WTC11 (cell line): ENCODE results near the gene TMEM145. TPM values are rescaled to one million over a fixed set of nuclear protein-coding genes. Genes with fewer than 3 reads are reported as not detected.

ENCODE experiments used
- ATAC-seq: fragments of 200-7000 bp; cut with Tn5 transposase; 2 replicates; pipeline ENCODE4 v1.10.0; 2021; ENCODE audit warnings: mild to moderate bottlenecking, moderate library complexity
- CTCF ChIA-PET: fragments of 300-600 bp; sonication (Branson Sonifier 250); formaldehyde crosslinking; loops from one replicate; lab custom pipeline; 2021; ENCODE audit warnings: antibody characterized with exemption; lab: Charles Lee
- POLR2A ChIA-PET: fragments of 350-600 bp; sonication (Branson Sonifier 250); formaldehyde crosslinking; loops from one replicate; lab custom pipeline; 2021; ENCODE audit warnings: antibody characterized with exemption; lab: Charles Lee
- DNase-seq: peaks from one replicate; pipeline ENCODE4 v3.0.0; 2021; ENCODE audit warnings: low spot score
- H3K27ac Mint-ChIP-seq: 2 replicates; pipeline ENCODE4 v1.8.0; 2021; ENCODE audit warnings: mixed read lengths
- H3K27me3 Mint-ChIP-seq: 2 replicates; pipeline ENCODE4 v1.8.0; 2021; ENCODE audit warnings: low read depth, mild to moderate bottlenecking, moderate library complexity, mixed read lengths
- H3K36me3 Mint-ChIP-seq: 2 replicates; pipeline ENCODE4 v1.8.0; 2021; ENCODE audit warnings: mixed read lengths
- H3K4me1 Mint-ChIP-seq: 2 replicates; pipeline ENCODE4 v1.8.0; 2022; ENCODE audit warnings: mixed read lengths
- H3K4me3 Mint-ChIP-seq: 2 replicates; pipeline ENCODE4 v1.8.0; 2021; ENCODE audit warnings: mild to moderate bottlenecking, moderate library complexity, mixed read lengths
- H3K9me3 Mint-ChIP-seq: 2 replicates; pipeline ENCODE4 v1.8.0; 2021; ENCODE audit warnings: mixed read lengths
- AR ChIP-seq: fragments of 250-450 bp; sonication (Bioruptor Pico); IDR thresholded peaks from 2 replicates; pipeline ENCODE4 v1.9.0; 2021; ENCODE audit warnings: mild to moderate bottlenecking
- ETV6 ChIP-seq: sonication (generic); formaldehyde crosslinking; IDR thresholded peaks from 2 replicates; pipeline ENCODE4 v1.8.1; 2022; ENCODE audit warnings: mild to moderate bottlenecking, missing genetic modification reagents
- PRRX2 ChIP-seq: fragments of 250-450 bp; sonication (Bioruptor Pico); IDR thresholded peaks from 2 replicates; pipeline ENCODE4 v1.8.0; 2021; ENCODE audit warnings: mild to moderate bottlenecking
- SP1 ChIP-seq: sonication (generic); formaldehyde crosslinking; conservative IDR thresholded peaks from 2 replicates; pipeline ENCODE4 v1.8.1; 2022; ENCODE audit warnings: missing genetic modification reagents
- USF2 ChIP-seq: sonication (generic); formaldehyde crosslinking; IDR thresholded peaks from 2 replicates; pipeline ENCODE4 v1.8.1; 2023; ENCODE audit warnings: mild to moderate bottlenecking, missing genetic modification reagents, moderate library complexity
- ZNF121 ChIP-seq: sonication (generic); formaldehyde crosslinking; IDR thresholded peaks from 2 replicates; pipeline ENCODE4 v1.8.0; 2023; ENCODE audit warnings: missing genetic modification reagents
- ZNF281 ChIP-seq: sonication (generic); formaldehyde crosslinking; IDR thresholded peaks from 2 replicates; pipeline ENCODE4 v1.8.0; 2023; ENCODE audit warnings: mild to moderate bottlenecking, missing genetic modification reagents
- ZNF416 ChIP-seq: fragments of 250-450 bp; sonication (Bioruptor Pico); IDR thresholded peaks from 2 replicates; pipeline ENCODE4 v1.9.0; 2021; ENCODE audit warnings: mild to moderate bottlenecking, inconsistent platforms
- total RNA-seq: library from RNA; stranded (reverse); gene quantifications from 3 replicates; pipeline ENCODE4 v1.2.3, GENCODE V29; 2021
- TF ChIP-seq, protein P1 (sequence below): sonication (generic); formaldehyde crosslinking; IDR thresholded peaks from 2 replicates; pipeline ENCODE4 v1.8.1; 2022; ENCODE audit warnings: mild to moderate bottlenecking, missing genetic modification reagents, moderate library complexity, borderline replicate concordance
- TF ChIP-seq, protein P2 (sequence below): sonication (generic); formaldehyde crosslinking; IDR thresholded peaks from 2 replicates; pipeline ENCODE4 v1.8.0; 2022; ENCODE audit warnings: mild to moderate bottlenecking, missing genetic modification reagents
- TF ChIP-seq, protein P3 (sequence below): sonication (generic); formaldehyde crosslinking; IDR thresholded peaks from 2 replicates; pipeline ENCODE4 v1.8.0; 2022; ENCODE audit warnings: mild to moderate bottlenecking, missing genetic modification reagents
- TF ChIP-seq, protein P4 (sequence below): sonication (generic); formaldehyde crosslinking; IDR thresholded peaks from 2 replicates; pipeline ENCODE4 v1.8.1; 2023; ENCODE audit warnings: mild to moderate bottlenecking, moderate library complexity, missing genetic modification reagents

The TMEM145 gene
- total RNA-seq, 1 experiment from 2014 or later: 6.9 TPM

GRCh38 chr19:42286349-42287016 is 26.6 kb upstream of the TMEM145 start (continued):
- TF ChIP-seq, protein P1, sequence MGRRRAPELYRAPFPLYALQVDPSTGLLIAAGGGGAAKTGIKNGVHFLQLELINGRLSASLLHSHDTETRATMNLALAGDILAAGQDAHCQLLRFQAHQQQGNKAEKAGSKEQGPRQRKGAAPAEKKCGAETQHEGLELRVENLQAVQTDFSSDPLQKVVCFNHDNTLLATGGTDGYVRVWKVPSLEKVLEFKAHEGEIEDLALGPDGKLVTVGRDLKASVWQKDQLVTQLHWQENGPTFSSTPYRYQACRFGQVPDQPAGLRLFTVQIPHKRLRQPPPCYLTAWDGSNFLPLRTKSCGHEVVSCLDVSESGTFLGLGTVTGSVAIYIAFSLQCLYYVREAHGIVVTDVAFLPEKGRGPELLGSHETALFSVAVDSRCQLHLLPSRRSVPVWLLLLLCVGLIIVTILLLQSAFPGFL (CRISPR knock-in tag): no peak
- TF ChIP-seq, protein P2, sequence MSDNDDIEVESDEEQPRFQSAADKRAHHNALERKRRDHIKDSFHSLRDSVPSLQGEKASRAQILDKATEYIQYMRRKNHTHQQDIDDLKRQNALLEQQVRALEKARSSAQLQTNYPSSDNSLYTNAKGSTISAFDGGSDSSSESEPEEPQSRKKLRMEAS (CRISPR knock-in tag): no peak

DNA sequence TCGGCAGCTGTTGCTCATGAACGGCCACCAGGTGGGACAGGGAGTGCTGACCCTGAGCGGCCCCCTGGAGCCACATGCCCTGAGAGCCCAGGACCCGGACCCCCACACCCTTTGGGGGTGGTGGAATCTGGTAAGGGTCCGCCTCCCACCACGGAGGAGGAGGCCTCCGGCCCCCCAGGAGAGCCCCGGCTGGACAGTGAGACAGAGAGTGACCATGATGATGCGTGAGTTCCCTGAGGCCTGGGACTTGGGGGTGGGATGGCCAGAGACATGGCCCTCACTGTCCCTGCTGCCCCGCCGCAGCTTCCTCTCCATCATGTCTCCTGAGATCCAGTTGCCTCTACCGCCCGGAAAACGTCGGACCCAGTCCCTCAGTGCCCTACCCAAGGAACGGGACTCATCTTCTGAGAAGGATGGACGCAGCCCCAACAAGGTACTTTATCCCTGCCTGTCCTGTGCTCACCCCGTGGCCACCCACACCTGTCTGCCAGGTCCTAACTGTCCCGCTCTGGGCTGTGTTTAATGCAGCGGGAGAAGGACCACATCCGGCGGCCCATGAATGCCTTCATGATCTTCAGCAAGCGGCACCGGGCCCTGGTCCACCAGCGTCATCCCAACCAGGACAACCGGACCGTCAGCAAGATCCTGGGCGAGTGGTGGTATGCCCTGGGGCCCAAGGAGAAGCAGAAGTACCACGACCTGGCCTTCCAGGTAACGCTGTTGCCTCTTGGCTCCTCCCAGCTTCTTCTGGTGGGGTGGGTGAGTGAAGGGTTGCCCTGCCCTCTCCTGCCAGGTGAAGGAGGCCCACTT is 25.9 kb upstream of the TMEM145 start:
- H3K36me3 Mint-ChIP-seq: peaks cover 12% of the 10 kb centered on the region
- CTCF ChIA-PET: interaction anchor here (0.6 kb wide), 1 partner anchor 10 kb away, joined by 3 read pairs; no protein-coding TSS in a partner anchor
- H3K4me1 Mint-ChIP-seq: peaks cover 27% of the 10 kb centered on the region
- no peak overlapping the region for H3K4me3 Mint-ChIP-seq
- H3K27me3 Mint-ChIP-seq: no peaks in the 10 kb centered on the region
- H3K9me3 Mint-ChIP-seq: no peaks in the 10 kb centered on the region
- no peak for TF ChIP-seq SP1 (CRISPR knock-in tag)
- H3K27ac Mint-ChIP-seq: no peak overlapping the region
- no peak for DNase-seq
- POLR2A ChIA-PET: no interaction called here
- no peak for ATAC-seq

DNA sequence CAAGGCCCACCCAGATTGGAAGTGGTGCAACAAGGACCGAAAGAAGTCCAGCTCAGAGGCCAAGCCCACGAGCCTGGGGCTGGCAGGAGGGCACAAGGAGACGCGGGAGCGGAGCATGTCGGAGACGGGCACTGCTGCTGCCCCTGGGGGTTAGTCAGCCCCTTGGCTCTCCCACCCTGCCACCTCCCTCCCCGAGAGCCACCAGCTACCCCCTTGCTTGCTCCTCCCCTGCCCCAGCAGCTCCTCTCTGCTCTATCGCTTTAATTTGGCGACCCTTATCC is 25.3 kb upstream of the TMEM145 start:
- Mint-ChIP-seq H3K36me3 (peaks cover 12% of the 10 kb centered on the region), H3K27ac (no peak overlapping the region), H3K4me1 (peaks cover 24% of the 10 kb centered on the region), H3K4me3 (no peak overlapping the region), H3K27me3 (no peaks in the 10 kb centered on the region), H3K9me3 (no peaks in the 10 kb centered on the region)
- ChIA-PET POLR2A (no interaction called here), CTCF (interaction anchor here (0.6 to 1.4 kb wide), 2 partner anchors 10 to 45 kb away, joined by 3 to 4 read pairs; partner anchors contain the start of gene GSK3A)
- no peak for TF ChIP-seq ZNF416 (CRISPR knock-in tag)
- TF ChIP-seq, protein P3, sequence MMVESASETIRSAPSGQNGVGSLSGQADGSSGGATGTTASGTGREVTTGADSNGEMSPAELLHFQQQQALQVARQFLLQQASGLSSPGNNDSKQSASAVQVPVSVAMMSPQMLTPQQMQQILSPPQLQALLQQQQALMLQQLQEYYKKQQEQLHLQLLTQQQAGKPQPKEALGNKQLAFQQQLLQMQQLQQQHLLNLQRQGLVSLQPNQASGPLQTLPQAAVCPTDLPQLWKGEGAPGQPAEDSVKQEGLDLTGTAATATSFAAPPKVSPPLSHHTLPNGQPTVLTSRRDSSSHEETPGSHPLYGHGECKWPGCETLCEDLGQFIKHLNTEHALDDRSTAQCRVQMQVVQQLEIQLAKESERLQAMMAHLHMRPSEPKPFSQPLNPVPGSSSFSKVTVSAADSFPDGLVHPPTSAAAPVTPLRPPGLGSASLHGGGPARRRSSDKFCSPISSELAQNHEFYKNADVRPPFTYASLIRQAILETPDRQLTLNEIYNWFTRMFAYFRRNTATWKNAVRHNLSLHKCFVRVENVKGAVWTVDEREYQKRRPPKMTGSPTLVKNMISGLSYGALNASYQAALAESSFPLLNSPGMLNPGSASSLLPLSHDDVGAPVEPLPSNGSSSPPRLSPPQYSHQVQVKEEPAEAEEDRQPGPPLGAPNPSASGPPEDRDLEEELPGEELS (CRISPR knock-in tag): no peak
- no peak for TF ChIP-seq SP1 (CRISPR knock-in tag)
- DNase-seq (no peak), ATAC-seq (no peak)

GRCh38 chr19:42288387-42288786 is 24.7 kb upstream of the TMEM145 start:
- Mint-ChIP-seq H3K4me1 (peaks cover 26% of the 10 kb centered on the region), H3K27me3 (no peaks in the 10 kb centered on the region), H3K36me3 (peaks cover 15% of the 10 kb centered on the region), H3K9me3 (no peaks in the 10 kb centered on the region), H3K27ac (no peak overlapping the region), H3K4me3 (no peak overlapping the region)
- CTCF ChIA-PET: interaction anchor here (1.0 to 1.4 kb wide), 3 partner anchors 9 to 45 kb away, joined by 3 to 4 read pairs (median 3); partner anchors contain the start of gene GSK3A
- POLR2A ChIA-PET: no interaction called here
- ATAC-seq: no peak
- DNase-seq: no peak
- TF ChIP-seq USF2 (CRISPR knock-in tag): no peak
- no peak for TF ChIP-seq ZNF121 (CRISPR knock-in tag)
- TF ChIP-seq, protein P3 (CRISPR knock-in tag): no peak
- no peak for TF ChIP-seq ETV6 (CRISPR knock-in tag)
- no peak for TF ChIP-seq ZNF281
- no peak for TF ChIP-seq PRRX2 (CRISPR knock-in tag)
- TF ChIP-seq AR (CRISPR knock-in tag): no peak
- TF ChIP-seq, protein P4, sequence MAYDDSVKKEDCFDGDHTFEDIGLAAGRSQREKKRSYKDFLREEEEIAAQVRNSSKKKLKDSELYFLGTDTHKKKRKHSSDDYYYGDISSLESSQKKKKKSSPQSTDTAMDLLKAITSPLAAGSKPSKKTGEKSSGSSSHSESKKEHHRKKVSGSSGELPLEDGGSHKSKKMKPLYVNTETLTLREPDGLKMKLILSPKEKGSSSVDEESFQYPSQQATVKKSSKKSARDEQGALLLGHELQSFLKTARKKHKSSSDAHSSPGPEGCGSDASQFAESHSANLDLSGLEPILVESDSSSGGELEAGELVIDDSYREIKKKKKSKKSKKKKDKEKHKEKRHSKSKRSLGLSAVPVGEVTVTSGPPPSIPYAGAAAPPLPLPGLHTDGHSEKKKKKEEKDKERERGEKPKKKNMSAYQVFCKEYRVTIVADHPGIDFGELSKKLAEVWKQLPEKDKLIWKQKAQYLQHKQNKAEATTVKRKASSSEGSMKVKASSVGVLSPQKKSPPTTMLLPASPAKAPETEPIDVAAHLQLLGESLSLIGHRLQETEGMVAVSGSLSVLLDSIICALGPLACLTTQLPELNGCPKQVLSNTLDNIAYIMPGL (CRISPR knock-in tag): no peak
